Upper lobe of right lung (tissue), 1 donor: ENCODE data around the gene C7orf25. TPM values are rescaled to one million over a fixed set of nuclear protein-coding genes. Genes with fewer than 3 reads are reported as not detected.
A peak's percentile ranks its signal among the peaks of the same experiment; 100 is the strongest.

Experiments used
- ATAC-seq: fragments of 200-7000 bp; cut with Tn5 transposase; one replicate; pipeline ENCODE4 v1.9.1; 2020; ENCODE audit warnings: mild to moderate bottlenecking, moderate library complexity
- DNase-seq: peaks from one replicate; pipeline ENCODE4 v3.0.0-alpha.2; 2020
- H3K27ac ChIP-seq: fragments of 200-600 bp; one replicate; pipeline ENCODE4 v1.8.0; 2022
- H3K27me3 ChIP-seq: fragments of 200-600 bp; one replicate; pipeline ENCODE4 v1.8.0; 2022; ENCODE audit warnings: mild to moderate bottlenecking
- H3K36me3 ChIP-seq: fragments of 200-600 bp; one replicate; pipeline ENCODE4 v1.8.0; 2022
- H3K4me1 ChIP-seq: fragments of 200-600 bp; one replicate; pipeline ENCODE4 v1.8.0; 2022
- H3K4me3 ChIP-seq: fragments of 200-600 bp; one replicate; pipeline ENCODE4 v1.8.0; 2022; ENCODE audit warnings: mild to moderate bottlenecking
- H3K9me3 ChIP-seq: fragments of 200-600 bp; one replicate; pipeline ENCODE4 v1.8.0; 2022
- intact Hi-C: fragments of 100-400 bp; cut with DNase I; formaldehyde crosslinking; loops from one replicate; pipeline ENCODE4 v1.11.0; 2022
- total RNA-seq: library from RNA; stranded (reverse); fragmentation: NEBNext Ultra II Directional; extraction: Animal tissue kit (Norgen Biotek cat#: 25700); gene quantifications from one replicate; pipeline ENCODE4 v1.2.1, GENCODE V29; 2021
- TF ChIP-seq, protein P1 (sequence below): fragments of 200-600 bp; IDR thresholded peaks from one replicate; pipeline ENCODE4 v1.8.0; 2022; ENCODE audit warnings: antibody characterized with exemption
- donor health status: DM: no; HTN: yes; CAD: no; lungs with severe emphysema.

The C7orf25 gene
- total RNA-seq, 1 donor from 2014 or later, result 7.4 TPM

DNA sequence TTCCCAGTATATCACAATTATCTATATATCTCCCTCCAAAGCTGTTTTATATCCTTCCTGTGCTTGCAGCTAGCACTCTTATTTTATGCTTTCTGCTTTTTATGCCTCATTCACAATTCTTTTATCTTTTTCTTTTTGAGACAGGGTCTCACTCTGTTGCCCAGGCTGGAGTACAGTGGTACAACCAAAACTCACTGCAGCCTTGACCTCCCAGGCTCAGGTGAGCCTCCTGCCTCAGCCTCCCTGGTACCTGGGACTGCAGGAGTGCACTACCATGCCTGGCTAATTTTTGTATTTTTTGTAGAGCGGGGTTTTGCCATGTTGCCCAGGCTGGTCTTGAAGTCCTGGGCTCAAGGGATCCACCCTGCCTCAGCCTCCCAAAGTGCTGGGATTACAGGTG is 5.7 kb downstream of the C7orf25 start:
- H3K4me3 ChIP-seq, result no peak overlapping the region
- DNase-seq (no peak), ATAC-seq (no peak)
- H3K36me3 ChIP-seq, result no peaks in the 10 kb centered on the region
- TF ChIP-seq, protein P1, sequence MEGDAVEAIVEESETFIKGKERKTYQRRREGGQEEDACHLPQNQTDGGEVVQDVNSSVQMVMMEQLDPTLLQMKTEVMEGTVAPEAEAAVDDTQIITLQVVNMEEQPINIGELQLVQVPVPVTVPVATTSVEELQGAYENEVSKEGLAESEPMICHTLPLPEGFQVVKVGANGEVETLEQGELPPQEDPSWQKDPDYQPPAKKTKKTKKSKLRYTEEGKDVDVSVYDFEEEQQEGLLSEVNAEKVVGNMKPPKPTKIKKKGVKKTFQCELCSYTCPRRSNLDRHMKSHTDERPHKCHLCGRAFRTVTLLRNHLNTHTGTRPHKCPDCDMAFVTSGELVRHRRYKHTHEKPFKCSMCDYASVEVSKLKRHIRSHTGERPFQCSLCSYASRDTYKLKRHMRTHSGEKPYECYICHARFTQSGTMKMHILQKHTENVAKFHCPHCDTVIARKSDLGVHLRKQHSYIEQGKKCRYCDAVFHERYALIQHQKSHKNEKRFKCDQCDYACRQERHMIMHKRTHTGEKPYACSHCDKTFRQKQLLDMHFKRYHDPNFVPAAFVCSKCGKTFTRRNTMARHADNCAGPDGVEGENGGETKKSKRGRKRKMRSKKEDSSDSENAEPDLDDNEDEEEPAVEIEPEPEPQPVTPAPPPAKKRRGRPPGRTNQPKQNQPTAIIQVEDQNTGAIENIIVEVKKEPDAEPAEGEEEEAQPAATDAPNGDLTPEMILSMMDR, result no peak
- peaks cover 15% of the 10 kb centered on the region for H3K4me1 ChIP-seq
- H3K27ac ChIP-seq, result no peak overlapping the region
- no peaks in the 10 kb centered on the region for H3K9me3 ChIP-seq
- intact Hi-C loops, result no loop called here
- no peaks in the 10 kb centered on the region for H3K27me3 ChIP-seq

DNA sequence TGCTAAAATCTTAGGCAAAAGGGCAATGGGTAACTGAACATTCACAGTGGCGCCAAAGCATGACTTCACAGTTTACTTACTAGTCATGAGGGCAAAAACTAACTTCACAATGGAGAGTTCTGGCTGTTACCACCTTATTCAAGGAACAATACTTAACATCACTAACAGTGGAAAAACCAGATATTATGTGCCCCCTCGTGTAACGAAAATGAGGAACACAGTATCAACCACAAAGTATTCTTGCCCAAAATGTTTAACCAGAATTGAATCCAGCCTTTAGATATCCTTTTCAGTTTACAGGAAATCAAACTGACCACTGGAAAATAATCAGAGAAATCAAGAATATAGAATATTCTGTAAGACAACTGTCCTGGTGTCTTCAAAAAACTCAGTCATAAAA is 9.5 kb downstream of the C7orf25 start:
- DNase-seq (no peak), ATAC-seq (no peak)
- Histone ChIP-seq H3K9me3 (no peaks in the 10 kb centered on the region), H3K4me3 (no peak overlapping the region), H3K27ac (no peak overlapping the region), H3K36me3 (no peaks in the 10 kb centered on the region), H3K4me1 (peaks cover 4% of the 10 kb centered on the region), H3K27me3 (no peaks in the 10 kb centered on the region)
- intact Hi-C loops, result no loop called here
- TF ChIP-seq, protein P1, result no peak

DNA sequence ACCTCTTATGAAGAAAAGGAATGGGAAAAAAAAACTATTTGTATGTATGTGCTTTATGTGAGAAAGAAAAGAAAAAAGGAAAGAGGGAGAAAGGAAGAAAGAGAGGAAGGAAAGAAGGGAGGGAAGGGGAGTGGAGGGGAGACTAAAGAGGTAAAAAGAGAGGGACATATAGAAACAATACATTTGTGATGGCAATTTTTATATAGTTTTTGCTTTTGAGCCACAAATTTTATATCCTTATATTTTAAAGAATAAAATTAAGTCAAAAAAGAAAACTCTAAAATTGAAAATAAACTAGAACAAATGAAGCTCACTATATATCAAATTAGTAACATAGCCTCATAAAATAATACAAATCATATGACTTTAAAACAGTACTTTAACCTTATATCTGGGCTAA is 11.0 kb downstream of the C7orf25 start:
- no peaks in the 10 kb centered on the region for H3K4me1 ChIP-seq
- H3K27me3 ChIP-seq, result no peaks in the 10 kb centered on the region
- intact Hi-C loops, result no loop called here
- no peak for ATAC-seq
- no peaks in the 10 kb centered on the region for H3K9me3 ChIP-seq
- TF ChIP-seq, protein P1, result no peak
- DNase-seq, result no peak
- no peak overlapping the region for H3K27ac ChIP-seq
- H3K4me3 ChIP-seq, result no peak overlapping the region
- no peaks in the 10 kb centered on the region for H3K36me3 ChIP-seq

DNA sequence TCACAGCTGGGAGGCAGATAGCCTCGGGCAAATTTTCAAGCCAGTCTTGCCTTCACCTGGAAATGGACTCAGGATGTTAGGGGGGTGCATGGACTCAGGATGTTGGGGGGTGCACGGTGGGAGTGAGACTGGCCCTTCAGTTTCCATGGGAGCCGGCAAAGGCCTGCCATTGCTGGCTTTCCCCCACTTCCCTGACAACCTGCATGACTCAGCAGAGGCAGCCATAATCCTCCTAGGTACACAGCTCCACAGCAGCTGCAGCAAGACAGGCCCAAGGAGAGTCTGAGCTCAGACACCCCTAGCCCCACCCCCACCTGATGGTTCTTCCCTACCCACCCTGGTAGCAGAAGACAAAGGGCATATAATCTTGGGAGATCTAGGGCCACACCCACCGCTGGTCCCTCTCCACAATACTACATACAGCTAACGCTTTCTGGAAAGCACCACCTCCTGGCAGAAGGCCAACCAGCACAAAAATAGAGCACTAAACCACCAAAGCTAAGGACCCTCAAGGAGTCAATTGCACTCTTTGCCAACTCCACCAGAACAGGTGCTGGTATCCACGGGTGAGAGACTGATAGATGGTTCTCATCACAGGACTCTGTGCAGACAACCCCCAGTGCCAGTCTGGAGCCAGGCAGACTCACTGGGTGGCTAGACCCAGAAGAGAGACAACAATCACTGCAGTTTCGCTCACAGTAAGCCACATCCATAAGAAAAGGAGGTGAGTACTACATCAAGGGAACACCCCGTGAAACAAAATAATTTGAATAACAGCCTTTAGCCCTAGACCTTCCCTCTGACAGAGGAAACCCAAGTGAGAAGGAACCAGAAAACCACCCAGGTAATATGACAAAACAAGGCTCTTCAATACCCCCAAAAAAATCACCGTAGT is 18.3 kb downstream of the C7orf25 start:
- TF ChIP-seq, protein P1, result no peak
- ATAC-seq (no peak), DNase-seq (no peak)
- intact Hi-C loops, result no loop called here
- Histone ChIP-seq H3K36me3 (no peaks in the 10 kb centered on the region), H3K9me3 (no peaks in the 10 kb centered on the region), H3K27me3 (no peaks in the 10 kb centered on the region), H3K4me3 (no peak overlapping the region), H3K27ac (no peak overlapping the region), H3K4me1 (peaks cover 5% of the 10 kb centered on the region)

DNA sequence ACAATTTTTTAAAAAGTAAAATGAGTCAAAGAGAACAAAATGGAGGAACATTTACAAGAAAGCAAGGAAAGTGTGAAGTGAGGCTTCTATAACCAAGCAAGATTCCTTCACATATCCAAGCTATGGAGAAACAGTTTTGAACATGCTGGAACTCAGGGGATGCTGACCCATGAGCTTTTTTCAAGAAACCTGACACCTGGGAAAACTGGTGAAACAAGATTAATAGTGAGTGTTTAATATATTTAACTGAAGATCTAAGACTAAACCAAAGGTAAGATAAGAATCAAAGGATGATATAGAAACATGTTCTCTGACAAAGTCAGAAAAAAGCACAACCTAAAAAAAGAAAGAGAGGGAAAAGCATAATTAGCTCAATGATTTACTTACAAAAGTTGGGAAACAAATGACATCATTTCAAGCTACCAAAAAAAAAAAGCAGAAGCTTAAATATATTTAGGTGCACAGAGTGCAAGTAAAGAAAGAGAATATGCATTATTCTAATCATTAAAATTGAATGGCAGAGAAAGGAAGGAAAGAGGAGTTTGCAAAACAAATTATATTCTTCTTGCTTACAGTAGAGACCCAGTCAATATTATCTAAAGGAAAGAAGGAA is 24.9 kb downstream of the C7orf25 start:
- Histone ChIP-seq H3K4me1 (peaks cover 19% of the 10 kb centered on the region), H3K4me3 (peak overlapping the region; percentile 67), H3K36me3 (no peaks in the 10 kb centered on the region), H3K9me3 (no peaks in the 10 kb centered on the region), H3K27ac (peak overlapping the region; percentile 28), H3K27me3 (no peaks in the 10 kb centered on the region)
- DNase-seq (no peak), ATAC-seq (no peak)
- TF ChIP-seq, protein P1, result no peak
- intact Hi-C loops, result loop anchor here (10.0 kb wide), 1 partner anchor 942 kb away; no protein-coding TSS in a partner anchor
